ENCODE data around the gene SCAF4. TPM values are rescaled to one million over a fixed set of nuclear protein-coding genes. Genes with fewer than 3 reads are reported as not detected.

The SCAF4 gene
- total and polyA plus RNA-seq, 9 of the 15 experiments (the other 6 are each of a cell fraction or from before 2014, with no cell fraction given): 2.3 to 55.7 (median 17.2) TPM

GRCh38 chr21:31716106-31716505, 15.8 kb downstream of the SCAF4 start (continued):
- TF ChIP-seq ZNF407 (IDR thresholded peaks at IDR 0.05; ENCODE audit: low read depth): no peak
- no peak for TF ChIP-seq TGIF2 (CRISPR knock-in tag; IDR thresholded peaks at IDR 0.05)
- no peak for TF ChIP-seq HDAC2 (IDR thresholded peaks at IDR 0.05)
- no peak for TF ChIP-seq FOXM1 (IDR thresholded peaks at IDR 0.05; ENCODE audit: low read depth)
- no peak for TF ChIP-seq FOXM1 (CRISPR knock-in tag; IDR thresholded peaks at IDR 0.05; ENCODE audit: low read depth)
- no peak for TF ChIP-seq BRF2 (IDR thresholded peaks at IDR 0.05; ENCODE audit: borderline replicate concordance, insufficient read depth, insufficient read length)
- no peak for TF ChIP-seq ZNF324 (CRISPR knock-in tag; IDR thresholded peaks at IDR 0.05)
- peak; percentile 92 for TF ChIP-seq MAFG (tag; conservative IDR thresholded peaks at IDR 0.05)
- no peak for TF ChIP-seq PATZ1 (CRISPR knock-in tag; IDR thresholded peaks at IDR 0.05; ENCODE audit: borderline replicate concordance)
- no peak for TF ChIP-seq ZMIZ1 (IDR thresholded peaks at IDR 0.05; ENCODE audit: low read depth in 2 of 2, low read length in 2 of 2)
- TF ChIP-seq HLTF (IDR thresholded peaks at IDR 0.05): no peak
- TF ChIP-seq POLR2A (conservative IDR thresholded peaks at IDR 0.05): no peak
- TF ChIP-seq PHB (CRISPR knock-in tag; IDR thresholded peaks at IDR 0.05): no peak
- TF ChIP-seq CBFB (CRISPR knock-in tag; IDR thresholded peaks at IDR 0.05): no peak

Data from K562 (cell line).